ENCODE data around the gene ABCB10. TPM values are rescaled to one million over a fixed set of nuclear protein-coding genes. Genes with fewer than 3 reads are reported as not detected.

Gene ABCB10
- total RNA-seq, 1 donor from 2014 or later: 16.4 TPM

DNA sequence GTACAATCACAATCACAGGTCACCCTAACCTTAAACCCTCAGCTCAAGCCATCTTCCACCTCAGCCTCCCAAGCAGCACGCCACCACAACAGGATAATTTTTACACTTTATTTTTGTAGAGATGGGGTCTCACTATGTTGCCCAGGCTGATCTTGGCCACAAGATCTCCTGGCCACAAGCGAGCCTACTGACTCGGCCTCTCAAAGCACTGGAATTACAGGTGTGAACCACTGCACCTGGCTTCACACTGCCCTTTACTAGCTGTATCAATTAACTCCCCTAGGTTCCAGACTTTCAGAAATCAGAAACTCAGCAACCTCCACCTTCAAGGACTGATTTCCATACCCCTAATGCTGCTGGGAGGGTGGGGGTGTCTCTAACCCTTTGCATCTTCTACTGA is 87.3 kb downstream of the ABCB10 start:
- Histone ChIP-seq H3K4me3 (ENCODE audit: insufficient read depth, low read depth, low read length) (no peak overlapping the region), H3K9ac (ENCODE audit: low read length) (no peak overlapping the region), H4K20me1 (ENCODE audit: insufficient read depth, low read length) (no peaks in the 10 kb centered on the region), H3K79me2 (ENCODE audit: insufficient read depth, low read length) (no peaks in the 10 kb centered on the region), H3K4me2 (ENCODE audit: low read length) (no peak overlapping the region), H3K4me1 (ENCODE audit: insufficient read depth, low read length) (no peaks in the 10 kb centered on the region), H3K36me3 (ENCODE audit: insufficient read depth, low read length) (peaks cover 28% of the 10 kb centered on the region), H3K9me3 (ENCODE audit: insufficient read depth, low read depth, low read length) (no peaks in the 10 kb centered on the region), H3K27me3 (ENCODE audit: insufficient read depth, low read length) (no peaks in the 10 kb centered on the region), H3K27ac (ENCODE audit: low read depth, low read length) (no peak overlapping the region), H2AFZ (ENCODE audit: low read depth, low read length) (no peak overlapping the region)
- H3K9me3 Mint-ChIP-seq (ENCODE audit: unreplicated experiment): no peaks in the 10 kb centered on the region
- H3K36me3 Mint-ChIP-seq (ENCODE audit: low read depth, unreplicated experiment): peaks cover 5% of the 10 kb centered on the region
- no peak overlapping the region for H3K4me3 Mint-ChIP-seq (ENCODE audit: unreplicated experiment)
- DNase-seq (ENCODE audit: low read depth): no peak
- TF ChIP-seq, protein P1, sequence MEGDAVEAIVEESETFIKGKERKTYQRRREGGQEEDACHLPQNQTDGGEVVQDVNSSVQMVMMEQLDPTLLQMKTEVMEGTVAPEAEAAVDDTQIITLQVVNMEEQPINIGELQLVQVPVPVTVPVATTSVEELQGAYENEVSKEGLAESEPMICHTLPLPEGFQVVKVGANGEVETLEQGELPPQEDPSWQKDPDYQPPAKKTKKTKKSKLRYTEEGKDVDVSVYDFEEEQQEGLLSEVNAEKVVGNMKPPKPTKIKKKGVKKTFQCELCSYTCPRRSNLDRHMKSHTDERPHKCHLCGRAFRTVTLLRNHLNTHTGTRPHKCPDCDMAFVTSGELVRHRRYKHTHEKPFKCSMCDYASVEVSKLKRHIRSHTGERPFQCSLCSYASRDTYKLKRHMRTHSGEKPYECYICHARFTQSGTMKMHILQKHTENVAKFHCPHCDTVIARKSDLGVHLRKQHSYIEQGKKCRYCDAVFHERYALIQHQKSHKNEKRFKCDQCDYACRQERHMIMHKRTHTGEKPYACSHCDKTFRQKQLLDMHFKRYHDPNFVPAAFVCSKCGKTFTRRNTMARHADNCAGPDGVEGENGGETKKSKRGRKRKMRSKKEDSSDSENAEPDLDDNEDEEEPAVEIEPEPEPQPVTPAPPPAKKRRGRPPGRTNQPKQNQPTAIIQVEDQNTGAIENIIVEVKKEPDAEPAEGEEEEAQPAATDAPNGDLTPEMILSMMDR (IDR thresholded peaks at IDR 0.05; ENCODE audit: insufficient read depth, low read depth, low read length): no peak
- TF ChIP-seq EZH2 (IDR thresholded peaks at IDR 0.05; ENCODE audit: insufficient read depth, low read length): no peak
- no peak for FAIRE-seq
- H3K4me1 Mint-ChIP-seq (ENCODE audit: low read depth, unreplicated experiment): no peaks in the 10 kb centered on the region
- no peaks in the 10 kb centered on the region for H3K27me3 Mint-ChIP-seq (ENCODE audit: low read depth, unreplicated experiment)
- H3K27ac Mint-ChIP-seq (ENCODE audit: unreplicated experiment): no peak overlapping the region

DNA sequence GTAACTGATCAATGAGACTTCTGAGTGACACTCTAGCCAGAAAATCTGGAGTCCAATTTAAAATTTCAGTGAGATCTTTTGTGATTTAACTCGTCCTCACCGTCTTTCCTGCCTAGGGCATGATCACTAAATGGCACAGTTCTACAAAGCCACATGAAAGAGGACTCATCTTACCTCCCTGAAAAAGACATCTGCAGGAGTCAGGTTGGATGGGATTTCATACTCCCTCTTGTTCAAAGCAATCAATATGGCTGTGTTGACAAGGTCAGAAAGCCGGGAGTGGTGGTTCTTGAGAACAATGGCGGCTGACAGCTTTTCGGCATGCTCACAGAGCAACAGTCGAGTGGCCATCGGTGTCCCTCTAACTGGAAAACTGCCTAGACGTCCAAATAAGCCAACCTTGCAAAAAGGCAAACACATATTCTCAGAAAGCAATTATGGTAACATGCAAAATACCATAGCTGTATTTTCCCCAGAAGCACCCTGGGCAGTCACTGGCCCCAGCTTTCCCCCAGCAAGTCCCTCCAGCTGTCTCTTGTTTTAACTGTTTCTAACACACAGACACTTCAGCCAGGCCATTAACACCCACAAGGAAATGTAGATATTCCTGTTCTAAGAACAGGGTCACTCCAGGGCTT is 88.0 kb downstream of the ABCB10 start:
- Histone ChIP-seq H3K27ac (ENCODE audit: low read depth, low read length) (no peak overlapping the region), H3K4me1 (ENCODE audit: insufficient read depth, low read length) (no peaks in the 10 kb centered on the region), H3K36me3 (ENCODE audit: insufficient read depth, low read length) (peaks cover 27% of the 10 kb centered on the region), H3K4me2 (ENCODE audit: low read length) (no peak overlapping the region), H4K20me1 (ENCODE audit: insufficient read depth, low read length) (no peaks in the 10 kb centered on the region), H3K27me3 (ENCODE audit: insufficient read depth, low read length) (no peaks in the 10 kb centered on the region), H3K79me2 (ENCODE audit: insufficient read depth, low read length) (no peaks in the 10 kb centered on the region), H2AFZ (ENCODE audit: low read depth, low read length) (no peak overlapping the region), H3K9ac (ENCODE audit: low read length) (no peak overlapping the region), H3K4me3 (ENCODE audit: insufficient read depth, low read depth, low read length) (no peak overlapping the region), H3K9me3 (ENCODE audit: insufficient read depth, low read depth, low read length) (no peaks in the 10 kb centered on the region)
- FAIRE-seq: no peak
- Mint-ChIP-seq H3K27ac (ENCODE audit: unreplicated experiment) (no peak overlapping the region), H3K27me3 (ENCODE audit: low read depth, unreplicated experiment) (no peaks in the 10 kb centered on the region), H3K36me3 (ENCODE audit: low read depth, unreplicated experiment) (peaks cover 5% of the 10 kb centered on the region), H3K4me3 (ENCODE audit: unreplicated experiment) (no peak overlapping the region), H3K9me3 (ENCODE audit: unreplicated experiment) (no peaks in the 10 kb centered on the region), H3K4me1 (ENCODE audit: low read depth, unreplicated experiment) (no peaks in the 10 kb centered on the region)
- DNase-seq (ENCODE audit: low read depth): no peak
- TF ChIP-seq, protein P1 (IDR thresholded peaks at IDR 0.05; ENCODE audit: insufficient read depth, low read depth, low read length): no peak
- TF ChIP-seq EZH2 (IDR thresholded peaks at IDR 0.05; ENCODE audit: insufficient read depth, low read length): no peak

DNA sequence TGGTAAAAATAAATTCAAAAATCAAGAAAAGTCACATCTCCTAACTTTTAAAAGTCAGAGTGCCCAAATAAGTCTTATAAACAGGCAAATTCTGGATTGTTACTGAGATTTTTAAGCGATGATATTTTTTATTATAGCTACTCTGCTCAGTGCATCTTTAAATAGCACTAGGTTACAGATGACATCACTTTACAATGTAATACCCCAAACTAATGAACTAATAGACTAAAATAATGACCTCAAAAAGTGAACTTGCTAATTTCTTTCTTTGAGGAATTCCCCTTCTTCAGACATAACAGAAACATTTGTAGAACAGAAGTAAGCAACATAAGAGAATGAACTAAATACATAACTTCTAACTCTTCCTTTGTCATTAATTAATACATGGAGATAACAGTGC is 91.6 kb downstream of the ABCB10 start:
- Mint-ChIP-seq H3K27ac (ENCODE audit: unreplicated experiment) (no peak overlapping the region), H3K4me1 (ENCODE audit: low read depth, unreplicated experiment) (no peaks in the 10 kb centered on the region), H3K27me3 (ENCODE audit: low read depth, unreplicated experiment) (no peaks in the 10 kb centered on the region), H3K9me3 (ENCODE audit: unreplicated experiment) (no peaks in the 10 kb centered on the region), H3K4me3 (ENCODE audit: unreplicated experiment) (no peak overlapping the region), H3K36me3 (ENCODE audit: low read depth, unreplicated experiment) (peaks cover 8% of the 10 kb centered on the region)
- Histone ChIP-seq H3K27me3 (ENCODE audit: insufficient read depth, low read length) (no peaks in the 10 kb centered on the region), H2AFZ (ENCODE audit: low read depth, low read length) (no peak overlapping the region), H4K20me1 (ENCODE audit: insufficient read depth, low read length) (no peaks in the 10 kb centered on the region), H3K4me1 (ENCODE audit: insufficient read depth, low read length) (no peaks in the 10 kb centered on the region), H3K4me3 (ENCODE audit: insufficient read depth, low read depth, low read length) (no peak overlapping the region), H3K36me3 (ENCODE audit: insufficient read depth, low read length) (peaks cover 27% of the 10 kb centered on the region), H3K4me2 (ENCODE audit: low read length) (no peak overlapping the region), H3K9me3 (ENCODE audit: insufficient read depth, low read depth, low read length) (no peaks in the 10 kb centered on the region), H3K79me2 (ENCODE audit: insufficient read depth, low read length) (no peaks in the 10 kb centered on the region), H3K9ac (ENCODE audit: low read length) (no peak overlapping the region), H3K27ac (ENCODE audit: low read depth, low read length) (no peak overlapping the region)
- DNase-seq (ENCODE audit: low read depth): no peak
- no peak for FAIRE-seq
- TF ChIP-seq, protein P1 (IDR thresholded peaks at IDR 0.05; ENCODE audit: insufficient read depth, low read depth, low read length): no peak
- no peak for TF ChIP-seq EZH2 (IDR thresholded peaks at IDR 0.05; ENCODE audit: insufficient read depth, low read length)

Data from astrocyte (in vitro differentiated cells and primary cell).